GM23338 (cell line): ENCODE data around the gene NANS. TPM values are rescaled to one million over a fixed set of nuclear protein-coding genes. Genes with fewer than 3 reads are reported as not detected.

Experiments used
- ATAC-seq: fragments of 200-7000 bp; cut with Tn5 transposase; 3 replicates; pipeline ENCODE4 v1.9.1; 2020
- DNase-seq: peaks from one replicate; pipeline ENCODE4 v3.0.0-alpha.2; 2015; ENCODE audit warnings: low spot score
- H2AFZ ChIP-seq: fragments of 200-600 bp; sonication (generic); 2 replicates; pipeline ENCODE4 v1.8.0; 2016; ENCODE audit warnings: antibody characterized with exemption, mild to moderate bottlenecking, moderate library complexity
- H3F3A ChIP-seq: fragments of 200-600 bp; sonication (generic); replicated peaks from 2 replicates; pipeline ENCODE4 v1.8.0; 2017; ENCODE audit warnings: antibody characterized with exemption, mixed run types, low read depth
- H3K27ac ChIP-seq: fragments of 200-600 bp; sonication (generic); 2 replicates; pipeline ENCODE4 v1.6.1; 2016; ENCODE audit warnings: low read depth
- H3K27me3 ChIP-seq: fragments of 200-600 bp; sonication (generic); 2 replicates; pipeline ENCODE4 v1.8.0; 2016; ENCODE audit warnings: mild to moderate bottlenecking, mixed run types, moderate library complexity; ENCODE audit not compliant: insufficient read depth
- H3K36me3 ChIP-seq: fragments of 200-600 bp; sonication (generic); 2 replicates; pipeline ENCODE4 v1.8.0; 2016; ENCODE audit warnings: mild to moderate bottlenecking; ENCODE audit not compliant: insufficient read depth
- H3K4me1 ChIP-seq: fragments of 200-600 bp; sonication (generic); 2 replicates; pipeline ENCODE4 v1.8.0; 2016; ENCODE audit warnings: mild to moderate bottlenecking, moderate library complexity; ENCODE audit not compliant: insufficient read depth
- H3K4me2 ChIP-seq: fragments of 200-600 bp; sonication (generic); 2 replicates; pipeline ENCODE4 v1.7.1; 2017; ENCODE audit warnings: mixed run types
- H3K4me3 ChIP-seq: fragments of 200-600 bp; sonication (generic); 2 replicates; pipeline ENCODE4 v1.6.1; 2016; ENCODE audit warnings: mixed run types
- H3K79me2 ChIP-seq: fragments of 200-600 bp; sonication (generic); replicated peaks from 2 replicates; pipeline ENCODE4 v1.8.0; 2017; ENCODE audit warnings: mild to moderate bottlenecking; ENCODE audit not compliant: insufficient read depth
- H3K9me2 ChIP-seq: fragments of 200-600 bp; sonication (generic); 2 replicates; pipeline ENCODE4 v1.8.0; 2017; ENCODE audit not compliant: insufficient read depth
- H4K20me1 ChIP-seq: fragments of 200-600 bp; sonication (generic); replicated peaks from 2 replicates; pipeline ENCODE4 v1.8.0; 2017; ENCODE audit warnings: mild to moderate bottlenecking; ENCODE audit not compliant: insufficient read depth
- H3K27ac Mint-ChIP-seq: 2 replicates; pipeline ENCODE4 v1.8.0; 2020; ENCODE audit warnings: inconsistent platforms, mild to moderate bottlenecking, moderate library complexity, mixed read lengths
- H3K27me3 Mint-ChIP-seq: 3 replicates; pipeline ENCODE4 v1.8.0; 2022; ENCODE audit warnings: low read depth, mild to moderate bottlenecking, moderate library complexity, mixed read lengths, inconsistent platforms; ENCODE audit not compliant: insufficient read depth, poor library complexity
- H3K36me3 Mint-ChIP-seq: 3 replicates; pipeline ENCODE4 v1.8.0; 2021; ENCODE audit warnings: low read depth, mild to moderate bottlenecking, inconsistent platforms, moderate library complexity, mixed read lengths
- H3K4me1 Mint-ChIP-seq: 3 replicates; pipeline ENCODE4 v1.8.0; 2020; ENCODE audit warnings: mild to moderate bottlenecking, inconsistent platforms, mixed read lengths
- H3K4me3 Mint-ChIP-seq: 3 replicates; pipeline ENCODE4 v1.8.0; 2021; ENCODE audit warnings: moderate library complexity, mild to moderate bottlenecking, inconsistent platforms, mixed read lengths
- H3K9me3 Mint-ChIP-seq: 3 replicates; pipeline ENCODE4 v1.8.0; 2020; ENCODE audit warnings: moderate library complexity, mild to moderate bottlenecking, inconsistent platforms, mixed read lengths
- CREB1 ChIP-seq: fragments of 250-450 bp; sonication (Bioruptor Pico); IDR thresholded peaks from 2 replicates; pipeline ENCODE4 v1.5.0; 2020; ENCODE audit warnings: low read depth, mild to moderate bottlenecking, moderate library complexity
- CTCF ChIP-seq, 2 experiments: fragments of 200-600 bp in 1 of 2; sonication (generic) in 1 of 2; conservative IDR thresholded peaks; 2 replicates each; pipeline versions ENCODE4 v1.5.1 to v1.6.1; 2016 to 2017; ENCODE audit warnings: antibody characterized with exemption in 2 of 2, low read depth in 2 of 2, mild to moderate bottlenecking in 2 of 2, moderate library complexity in 1 of 2
- EZH2 ChIP-seq: fragments of 200-600 bp; sonication (generic); IDR thresholded peaks from one replicate; pipeline ENCODE4 v1.8.0; 2017; ENCODE audit warnings: antibody characterized with exemption, mild to moderate bottlenecking, low read depth; ENCODE audit not compliant: unreplicated experiment
- JUNB ChIP-seq: IDR thresholded peaks from one replicate; pipeline ENCODE4 v1.6.1; 2016; ENCODE audit warnings: antibody characterized with exemption; ENCODE audit not compliant: unreplicated experiment
- NANOG ChIP-seq: IDR thresholded peaks from 2 replicates; pipeline ENCODE4 v1.6.1; 2016; ENCODE audit warnings: antibody characterized with exemption, borderline replicate concordance
- POLR2AphosphoS5 ChIP-seq: IDR thresholded peaks from 2 replicates; pipeline ENCODE4 v1.6.1; 2016; ENCODE audit warnings: antibody characterized with exemption, low read depth
- ZNF114 ChIP-seq: fragments of 250-450 bp; sonication (Bioruptor Pico); IDR thresholded peaks from 2 replicates; pipeline ENCODE4 v1.5.0; 2020; ENCODE audit warnings: mild to moderate bottlenecking, moderate library complexity
- ZNF331 ChIP-seq: fragments of 250-450 bp; sonication (Bioruptor Pico); IDR thresholded peaks from 2 replicates; pipeline ENCODE4 v1.5.0; 2020; ENCODE audit warnings: low read depth, mild to moderate bottlenecking, moderate library complexity
- polyA plus RNA-seq: library from polyadenylated mRNA; unstranded; fragments of >200 nt; fragmentation: Nextera tagmentation; extraction: Ambion mirVana; gene quantifications from 2 replicates; pipeline ENCODE4 v1.2.1, GENCODE V29; 2016
- total RNA-seq: library from RNA; depleted of rRNA; stranded (reverse); fragments of >200 nt; shearing (Covaris generic); gene quantifications from 2 replicates; pipeline ENCODE4 v1.2.3, GENCODE V29; 2014

The NANS gene
- total and polyA plus RNA-seq, 2 experiments from 2014 or later: 67.3 to 77.4 TPM

- Histone ChIP-seq H3K4me3 (no peak overlapping the region), H3K4me2 (no peak overlapping the region), H3K9me2 (no peaks in the 10 kb centered on the region), H4K20me1 (no peaks in the 10 kb centered on the region; the same call in none of the 2 replicates), H3K4me1 (peaks cover 10% of the 10 kb centered on the region), H3F3A (0 out of 2 replicates have a peak, but pooled peaks cover 5% of the 10 kb centered on the region), H2AFZ (no peak overlapping the region), H3K36me3 (peaks cover 14% of the 10 kb centered on the region), H3K27ac (0 out of 2 replicates have a peak overlapping the region, but pooled peaks have one; percentile 26), H3K79me2 (no peaks in the 10 kb centered on the region; the same call in 1 of the 2 replicates), H3K27me3 (no peaks in the 10 kb centered on the region)
- H3K9me3 Mint-ChIP-seq: no peaks in the 10 kb centered on the region
- H3K36me3 Mint-ChIP-seq: peaks cover 34% of the 10 kb centered on the region
- no peak for TF ChIP-seq CREB1
- no peak for TF ChIP-seq POLR2AphosphoS5
- TF ChIP-seq ZNF114 (CRISPR knock-in tag): no peak
- no peak for TF ChIP-seq EZH2
- no peak for TF ChIP-seq ZNF331 (CRISPR knock-in tag)
- H3K4me3 Mint-ChIP-seq: no peak overlapping the region
- H3K27ac Mint-ChIP-seq: no peak overlapping the region
- ATAC-seq (no peak), DNase-seq (no peak)
- H3K27me3 Mint-ChIP-seq: peaks cover 1% of the 10 kb centered on the region
- peaks cover 23% of the 10 kb centered on the region for H3K4me1 Mint-ChIP-seq
These were observed 22.4 kb downstream of the NANS start for GRCh38 chr9:98078895-98079294.

GRCh38 chr9:98080326-98080725 lies 23.8 kb downstream of the NANS start:
- Histone ChIP-seq H3K4me1 (peaks cover 10% of the 10 kb centered on the region), H2AFZ (no peak overlapping the region), H3K4me2 (no peak overlapping the region), H3K9me2 (no peaks in the 10 kb centered on the region), H3K4me3 (no peak overlapping the region), H3F3A (0 out of 2 replicates have a peak, but pooled peaks cover 5% of the 10 kb centered on the region), H3K79me2 (no peaks in the 10 kb centered on the region), H3K27me3 (no peaks in the 10 kb centered on the region), H3K36me3 (peaks cover 14% of the 10 kb centered on the region), H4K20me1 (no peaks in the 10 kb centered on the region; the same call in none of the 2 replicates), H3K27ac (no peak overlapping the region)
- no peak for TF ChIP-seq NANOG
- TF ChIP-seq CREB1: no peak
- no peak for TF ChIP-seq ZNF331 (CRISPR knock-in tag)
- TF ChIP-seq CTCF (conservative IDR thresholded peaks at IDR 0.05; ENCODE audit: low read depth in 2 of 2): no peak
- TF ChIP-seq ZNF114 (CRISPR knock-in tag): no peak
- H3K27me3 Mint-ChIP-seq: peaks cover 1% of the 10 kb centered on the region
- peaks cover 13% of the 10 kb centered on the region for H3K4me1 Mint-ChIP-seq
- H3K9me3 Mint-ChIP-seq: no peaks in the 10 kb centered on the region
- H3K27ac Mint-ChIP-seq: no peak overlapping the region
- DNase-seq (no peak), ATAC-seq (no peak)
- H3K36me3 Mint-ChIP-seq: peaks cover 36% of the 10 kb centered on the region
- no peak overlapping the region for H3K4me3 Mint-ChIP-seq

- Histone ChIP-seq H4K20me1 (no peaks in the 10 kb centered on the region; the same call in none of the 2 replicates), H3K9me2 (no peaks in the 10 kb centered on the region), H3K4me2 (no peak overlapping the region), H3K27me3 (no peaks in the 10 kb centered on the region), H3K4me3 (no peak overlapping the region), H3K79me2 (no peaks in the 10 kb centered on the region), H3F3A (0 out of 2 replicates have a peak, but pooled peaks cover 9% of the 10 kb centered on the region), H3K4me1 (peaks cover 10% of the 10 kb centered on the region), H3K36me3 (peaks cover 14% of the 10 kb centered on the region), H3K27ac (no peak overlapping the region), H2AFZ (no peak overlapping the region)
- ATAC-seq (no peak), DNase-seq (no peak)
- Mint-ChIP-seq H3K27me3 (peaks cover 1% of the 10 kb centered on the region), H3K27ac (no peak overlapping the region), H3K9me3 (no peaks in the 10 kb centered on the region), H3K36me3 (peaks cover 36% of the 10 kb centered on the region), H3K4me3 (no peak overlapping the region), H3K4me1 (peaks cover 12% of the 10 kb centered on the region)
- TF ChIP-seq NANOG: no peak
- TF ChIP-seq EZH2: no peak
- no peak for TF ChIP-seq ZNF331 (CRISPR knock-in tag)
- no peak for TF ChIP-seq JUNB
- TF ChIP-seq CTCF (conservative IDR thresholded peaks at IDR 0.05; ENCODE audit: low read depth in 2 of 2): no peak
These were observed 24.2 kb downstream of the NANS start for GRCh38 chr9:98080780-98081179.
